Measurements from ENCODE around the gene GPSM3. TPM values are rescaled to one million over a fixed set of nuclear protein-coding genes. Genes with fewer than 3 reads are reported as not detected.

Gene GPSM3
- total RNA-seq, 1 donor from 2014 or later: 4.5 TPM

- no peaks in the 10 kb centered on the region for H3K36me3 Mint-ChIP-seq
- H3K9ac ChIP-seq: no peak within 1 kb of the TSS
- no peak within 1 kb of the TSS for H3K27ac ChIP-seq
- H4K20me1 ChIP-seq (ENCODE audit: low read depth): no peaks in the 10 kb centered on the region
- H3K27me3 Mint-ChIP-seq (ENCODE audit: insufficient read depth, low read depth): peaks cover 7% of the 10 kb centered on the region
- H3K4me3 Mint-ChIP-seq: no peak within 1 kb of the TSS
- H3K9me3 ChIP-seq (ENCODE audit: low read depth): no peaks in the 10 kb centered on the region
- H3K4me1 Mint-ChIP-seq: peaks cover 7% of the 10 kb centered on the region
- no peaks in the 10 kb centered on the region for H3K4me1 ChIP-seq
- H3K9me3 Mint-ChIP-seq: no peaks in the 10 kb centered on the region
- H3K4me3 ChIP-seq: no peak within 1 kb of the TSS
- peak within 1 kb of the TSS; percentile 72 for H2AFZ ChIP-seq (replicated peaks)
- no peaks in the 10 kb centered on the region for H3K79me2 ChIP-seq (ENCODE audit: low read depth)
- TF ChIP-seq EZH2phosphoT487 (IDR thresholded peaks at IDR 0.05): no peak
- TF ChIP-seq EZH2 (IDR thresholded peaks at IDR 0.05): no peak
- no peak for TF ChIP-seq CTCF (IDR thresholded peaks at IDR 0.05)
- H3K27ac Mint-ChIP-seq: peak within 1 kb of the TSS; percentile 86
- H3F3A ChIP-seq (ENCODE audit: low read depth): no peaks in the 10 kb centered on the region
- H3K36me3 ChIP-seq: no peaks in the 10 kb centered on the region
- H3K4me2 ChIP-seq: no peak within 1 kb of the TSS
- no peaks in the 10 kb centered on the region for H3K27me3 ChIP-seq
- DNase-seq (ENCODE audit: low spot score): no peak
These were observed 31.1 kb upstream of the GPSM3 start, which contains the start of gene NOTCH4 for GRCh38 chr6:32223258-32224235. Gene NOTCH4 (minus strand): TSS chr6:32224067. CDS start chr6:32223928, 139 bp downstream.

GRCh38 chr6:32222333-32223230, 30.1 kb upstream of the GPSM3 start:
- H3K9me3 ChIP-seq (ENCODE audit: low read depth): no peaks in the 10 kb centered on the region
- Mint-ChIP-seq H3K4me1 (peaks cover 7% of the 10 kb centered on the region), H3K27ac (no peak overlapping the region), H3K9me3 (no peaks in the 10 kb centered on the region), H3K27me3 (ENCODE audit: insufficient read depth, low read depth) (peaks cover 7% of the 10 kb centered on the region), H3K4me3 (no peak overlapping the region), H3K36me3 (no peaks in the 10 kb centered on the region)
- H3K27me3 ChIP-seq: no peaks in the 10 kb centered on the region
- no peaks in the 10 kb centered on the region for H3F3A ChIP-seq (ENCODE audit: low read depth)
- H3K4me1 ChIP-seq: no peaks in the 10 kb centered on the region
- TF ChIP-seq CTCF (IDR thresholded peaks at IDR 0.05) (no peak), EZH2 (IDR thresholded peaks at IDR 0.05) (no peak), EZH2phosphoT487 (IDR thresholded peaks at IDR 0.05) (no peak)
- no peaks in the 10 kb centered on the region for H3K79me2 ChIP-seq (ENCODE audit: low read depth)
- DNase-seq (ENCODE audit: low spot score): no peak
- H4K20me1 ChIP-seq (ENCODE audit: low read depth): no peaks in the 10 kb centered on the region
- no peaks in the 10 kb centered on the region for H3K36me3 ChIP-seq
- H3K4me2 ChIP-seq: no peak overlapping the region
- no peak overlapping the region for H3K4me3 ChIP-seq
- no peak overlapping the region for H2AFZ ChIP-seq (replicated peaks)
- H3K9ac ChIP-seq: no peak overlapping the region
- no peak overlapping the region for H3K27ac ChIP-seq

- H2AFZ ChIP-seq (replicated peaks): no peak overlapping the region
- H3K36me3 ChIP-seq: no peaks in the 10 kb centered on the region
- H3K27ac Mint-ChIP-seq: peak overlapping the region; percentile 57
- no peak overlapping the region for H3K4me3 Mint-ChIP-seq
- H3F3A ChIP-seq (ENCODE audit: low read depth): no peaks in the 10 kb centered on the region
- H4K20me1 ChIP-seq (ENCODE audit: low read depth): no peaks in the 10 kb centered on the region
- H3K79me2 ChIP-seq (ENCODE audit: low read depth): no peaks in the 10 kb centered on the region
- H3K4me1 Mint-ChIP-seq: peaks cover 7% of the 10 kb centered on the region
- H3K9ac ChIP-seq: no peak overlapping the region
- no peak for DNase-seq (ENCODE audit: low spot score)
- H3K27me3 ChIP-seq: no peaks in the 10 kb centered on the region
- no peaks in the 10 kb centered on the region for H3K36me3 Mint-ChIP-seq
- H3K27me3 Mint-ChIP-seq (ENCODE audit: insufficient read depth, low read depth): peaks cover 14% of the 10 kb centered on the region
- H3K27ac ChIP-seq: no peak overlapping the region
- no peaks in the 10 kb centered on the region for H3K4me1 ChIP-seq
- no peaks in the 10 kb centered on the region for H3K9me3 Mint-ChIP-seq
- H3K9me3 ChIP-seq (ENCODE audit: low read depth): no peaks in the 10 kb centered on the region
- TF ChIP-seq EZH2phosphoT487 (IDR thresholded peaks at IDR 0.05) (no peak), EZH2 (IDR thresholded peaks at IDR 0.05) (no peak), CTCF (IDR thresholded peaks at IDR 0.05) (no peak)
- no peak overlapping the region for H3K4me2 ChIP-seq
- H3K4me3 ChIP-seq: no peak overlapping the region
These were observed 27.6 kb upstream of the GPSM3 start for GRCh38 chr6:32220021-32220420.

All from neural progenitor cell (in vitro differentiated cells).